ENCODE measurements around the gene CFL2. TPM values are rescaled to one million over a fixed set of nuclear protein-coding genes. Genes with fewer than 3 reads are reported as not detected.

Gene CFL2
- total RNA-seq, 1 experiment from 2014 or later, result 55.2 TPM

- Histone ChIP-seq H3K79me2 (ENCODE audit: insufficient read depth, low read length) (no peaks in the 10 kb centered on the region), H3K9me3 (ENCODE audit: control insufficient read depth in 1 of 2, insufficient read depth in 1 of 2, low read depth in 1 of 2, low read length in 2 of 2) (no peaks in the 10 kb centered on the region), H3K27ac (ENCODE audit: low read depth, low read length) (no peak overlapping the region), H3K9me2 (ENCODE audit: insufficient read depth) (no peaks in the 10 kb centered on the region), H3K4me2 (ENCODE audit: low read length) (no peak overlapping the region), H3K4me1 (ENCODE audit: control insufficient read depth in 1 of 2, insufficient read depth in 2 of 2, low read length in 2 of 2) (peaks cover 7 to 13% of the 10 kb centered on the region in 2 experiments; a peak in 3 of 4 replicates), H3K27me3 (ENCODE audit: insufficient read depth, low read length) (no peaks in the 10 kb centered on the region), H3K9ac (ENCODE audit: low read length) (no peak overlapping the region), H3K36me3 (ENCODE audit: control insufficient read depth in 1 of 2, insufficient read depth in 2 of 2, low read length in 2 of 2) (no peaks in the 10 kb centered on the region), H3K4me3 (replicated peaks in 1 of 2; ENCODE audit: low read depth in 1 of 2, low read length in 2 of 2) (no peak overlapping the region), H2AFZ (ENCODE audit: low read depth, low read length, poor library complexity, severe bottlenecking) (no peak overlapping the region), H4K20me1 (ENCODE audit: insufficient read depth) (no peaks in the 10 kb centered on the region)
- CTCF ChIA-PET, result no interaction called here
- RAD21 ChIA-PET (ENCODE audit: low non-redundant PET in 1 of 2, low total read pairs in 2 of 2, uncharacterized antibody in 2 of 2, unreplicated experiment in 2 of 2), result no interaction called here
- POLR2A ChIA-PET, result no interaction called here
- no TSS peak for BruUV-seq (replicated peaks)
- ATAC-seq (no peak), DNase-seq (ENCODE audit: low read depth, low spot score) (no peak)
- TF ChIP-seq CEBPB (IDR thresholded peaks at IDR 0.05; ENCODE audit: low read depth) (no peak), CBX3 (IDR thresholded peaks at IDR 0.05; ENCODE audit: low read depth) (no peak), POLR2AphosphoS5 (IDR thresholded peaks at IDR 0.05; ENCODE audit: low read depth, low read length) (no peak), ZBTB33 (IDR thresholded peaks at IDR 0.05; ENCODE audit: extremely low read depth, insufficient replicate concordance, low read length) (no peak), SRF (IDR thresholded peaks at IDR 0.05; ENCODE audit: low read depth) (no peak), SIN3A (IDR thresholded peaks at IDR 0.05; ENCODE audit: low read depth) (no peak), REST (IDR thresholded peaks at IDR 0.05; ENCODE audit: low read depth) (no peak), ZFX (IDR thresholded peaks at IDR 0.05) (no peak), SP1 (IDR thresholded peaks at IDR 0.05; ENCODE audit: low read depth) (no peak), POLR2A (IDR thresholded peaks at IDR 0.05; ENCODE audit: borderline replicate concordance, extremely low read depth, insufficient read depth, insufficient read length) (no peak), EZH2 (IDR thresholded peaks at IDR 0.05) (no peak), TCF7L2 (IDR thresholded peaks at IDR 0.05; ENCODE audit: borderline replicate concordance, extremely low read depth, insufficient read depth, insufficient read length) (no peak), FOSL1 (IDR thresholded peaks at IDR 0.05; ENCODE audit: low read depth) (no peak), CTCF (IDR thresholded peaks at IDR 0.05 in 2 of 3, conservative IDR thresholded peaks at IDR 0.05 in 1 of 3; ENCODE audit: borderline replicate concordance in 1 of 3, insufficient read depth in 1 of 3, low read depth in 2 of 3, low read length in 2 of 3) (no peak), RAD21 (IDR thresholded peaks at IDR 0.05; ENCODE audit: low read depth) (no peak), ATF3 (IDR thresholded peaks at IDR 0.05) (no peak)
- intact Hi-C loops (cut with micrococcal nuclease), result no loop called here
Measured at GRCh38 chr14:34691206-34691605, 23.2 kb downstream of the CFL2 start.

All from HCT116 (cell line).